DOHH2 (cell line): ENCODE results near the gene ROS1.

ENCODE experiments used
- H3F3A ChIP-seq: fragments of 200-600 bp; sonication (generic), shearing (Covaris generic); 2 replicates; pipeline ENCODE4 v1.6.0; 2016; ENCODE audit warnings: antibody characterized with exemption, mild to moderate bottlenecking; ENCODE audit not compliant: control insufficient read depth, insufficient read depth
- H3K27ac ChIP-seq: fragments of 200-600 bp; sonication (generic); 2 replicates; pipeline ENCODE4 v1.5.1; 2014; ENCODE audit warnings: low read depth, mild to moderate bottlenecking, low read length, moderate library complexity
- H3K27me3 ChIP-seq: fragments of 200-600 bp; sonication (generic); 2 replicates; pipeline ENCODE4 v1.6.1; 2014; ENCODE audit warnings: mild to moderate bottlenecking, low read length, mixed read lengths; ENCODE audit not compliant: control insufficient read depth
- H3K36me3 ChIP-seq: fragments of 200-600 bp; sonication (generic); 2 replicates; pipeline ENCODE4 v1.6.1; 2014; ENCODE audit warnings: mild to moderate bottlenecking, low read length, moderate library complexity, mixed read lengths; ENCODE audit not compliant: control insufficient read depth
- H3K4me1 ChIP-seq: fragments of 200-600 bp; sonication (generic); 2 replicates; pipeline ENCODE4 v1.6.1; 2014; ENCODE audit warnings: mild to moderate bottlenecking, low read length, mixed read lengths; ENCODE audit not compliant: control insufficient read depth
- H3K4me2 ChIP-seq: fragments of 200-600 bp; sonication (generic); 2 replicates; pipeline ENCODE4 v1.6.0; 2014; ENCODE audit warnings: mild to moderate bottlenecking, low read length, moderate library complexity
- H3K4me3 ChIP-seq: fragments of 200-600 bp; sonication (generic); 2 replicates; pipeline ENCODE4 v1.5.1; 2014; ENCODE audit warnings: mild to moderate bottlenecking, low read length, mixed read lengths
- H3K79me2 ChIP-seq: fragments of 200-600 bp; sonication (generic); 2 replicates; pipeline ENCODE4 v1.6.1; 2014; ENCODE audit warnings: mild to moderate bottlenecking, low read length, mixed read lengths; ENCODE audit not compliant: control insufficient read depth
- H3K9me2 ChIP-seq: fragments of 200-600 bp; sonication (generic); replicated peaks from 2 replicates; pipeline ENCODE4 v1.6.1; 2014; ENCODE audit warnings: mild to moderate bottlenecking, low read length, mixed read lengths; ENCODE audit not compliant: control insufficient read depth
- H3K9me3 ChIP-seq: fragments of 200-600 bp; sonication (generic); 2 replicates; pipeline ENCODE4 v1.6.1; 2014; ENCODE audit warnings: antibody characterized with exemption, low read length, mixed read lengths; ENCODE audit not compliant: control insufficient read depth, insufficient read depth
- H4K20me1 ChIP-seq: fragments of 200-600 bp; sonication (generic); 2 replicates; pipeline ENCODE4 v1.6.0; 2014; ENCODE audit warnings: low read depth, mild to moderate bottlenecking, antibody characterized with exemption, low read length, moderate library complexity; ENCODE audit not compliant: control insufficient read depth, insufficient read depth
- EZH2phosphoT487 ChIP-seq: fragments of 200-600 bp; sonication (generic); IDR thresholded peaks from 2 replicates; pipeline ENCODE4 v1.6.1; 2017; ENCODE audit warnings: borderline replicate concordance, mild to moderate bottlenecking, antibody characterized with exemption, low read length, moderate library complexity, mixed read lengths
- TF ChIP-seq, protein P1 (sequence below): fragments of 200-600 bp; sonication (generic); IDR thresholded peaks from one replicate; pipeline ENCODE4 v1.5.1; 2014; ENCODE audit warnings: antibody characterized with exemption, mild to moderate bottlenecking, low read depth, low read length; ENCODE audit not compliant: poor library complexity, severe bottlenecking

The ROS1 gene

GRCh38 chr6:117290173-117290846, 135.4 kb downstream of the ROS1 start:
- no peaks in the 10 kb centered on the region for H3K9me2 ChIP-seq
- no peaks in the 10 kb centered on the region for H3K9me3 ChIP-seq
- no peak overlapping the region for H3K4me2 ChIP-seq
- no peak overlapping the region for H3K4me3 ChIP-seq
- no peaks in the 10 kb centered on the region for H4K20me1 ChIP-seq
- no peak for TF ChIP-seq EZH2phosphoT487
- TF ChIP-seq, protein P1, sequence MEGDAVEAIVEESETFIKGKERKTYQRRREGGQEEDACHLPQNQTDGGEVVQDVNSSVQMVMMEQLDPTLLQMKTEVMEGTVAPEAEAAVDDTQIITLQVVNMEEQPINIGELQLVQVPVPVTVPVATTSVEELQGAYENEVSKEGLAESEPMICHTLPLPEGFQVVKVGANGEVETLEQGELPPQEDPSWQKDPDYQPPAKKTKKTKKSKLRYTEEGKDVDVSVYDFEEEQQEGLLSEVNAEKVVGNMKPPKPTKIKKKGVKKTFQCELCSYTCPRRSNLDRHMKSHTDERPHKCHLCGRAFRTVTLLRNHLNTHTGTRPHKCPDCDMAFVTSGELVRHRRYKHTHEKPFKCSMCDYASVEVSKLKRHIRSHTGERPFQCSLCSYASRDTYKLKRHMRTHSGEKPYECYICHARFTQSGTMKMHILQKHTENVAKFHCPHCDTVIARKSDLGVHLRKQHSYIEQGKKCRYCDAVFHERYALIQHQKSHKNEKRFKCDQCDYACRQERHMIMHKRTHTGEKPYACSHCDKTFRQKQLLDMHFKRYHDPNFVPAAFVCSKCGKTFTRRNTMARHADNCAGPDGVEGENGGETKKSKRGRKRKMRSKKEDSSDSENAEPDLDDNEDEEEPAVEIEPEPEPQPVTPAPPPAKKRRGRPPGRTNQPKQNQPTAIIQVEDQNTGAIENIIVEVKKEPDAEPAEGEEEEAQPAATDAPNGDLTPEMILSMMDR: no peak
- H3K27me3 ChIP-seq: no peaks in the 10 kb centered on the region
- no peak overlapping the region for H3K27ac ChIP-seq
- no peaks in the 10 kb centered on the region for H3K79me2 ChIP-seq
- H3K4me1 ChIP-seq: no peaks in the 10 kb centered on the region
- H3K36me3 ChIP-seq: no peaks in the 10 kb centered on the region
- H3F3A ChIP-seq: no peaks in the 10 kb centered on the region

DNA sequence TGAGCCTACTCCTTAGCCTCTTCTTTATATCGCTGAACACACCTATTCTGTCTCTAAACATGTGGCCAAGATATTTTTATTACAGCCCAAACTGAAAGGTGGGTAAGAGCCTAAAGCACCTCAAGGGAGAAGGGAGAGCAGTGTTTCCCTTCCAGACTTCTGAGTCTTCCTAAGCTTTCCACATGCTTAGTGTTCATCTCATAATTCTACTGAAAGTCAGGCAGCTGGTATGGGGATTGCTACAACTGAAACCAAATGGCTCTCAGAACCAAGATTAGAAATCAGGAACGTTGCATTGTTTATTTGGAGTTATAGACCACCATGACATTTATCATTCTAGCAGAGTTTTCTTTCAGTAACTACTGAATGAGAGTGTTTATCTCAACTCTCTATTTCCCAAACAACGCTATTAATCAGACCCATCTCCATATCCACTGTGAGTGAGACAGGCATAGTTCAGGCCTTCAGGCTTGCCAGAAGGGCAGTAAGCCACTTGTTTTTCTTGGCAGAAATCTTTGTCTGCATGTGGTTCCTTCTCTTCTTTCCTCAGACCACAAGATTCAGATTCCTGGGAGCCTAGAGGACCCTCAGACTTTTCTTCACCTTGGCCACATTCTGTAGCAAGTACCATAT, 137.5 kb downstream of the ROS1 start:
- Histone ChIP-seq H3K79me2 (no peaks in the 10 kb centered on the region), H3K36me3 (no peaks in the 10 kb centered on the region), H3K9me3 (no peaks in the 10 kb centered on the region), H3K4me2 (no peak overlapping the region), H3K4me3 (no peak overlapping the region), H3K27me3 (no peaks in the 10 kb centered on the region), H3K4me1 (no peaks in the 10 kb centered on the region), H3F3A (no peaks in the 10 kb centered on the region), H3K27ac (no peak overlapping the region), H3K9me2 (no peaks in the 10 kb centered on the region), H4K20me1 (no peaks in the 10 kb centered on the region)
- TF ChIP-seq, protein P1: no peak
- TF ChIP-seq EZH2phosphoT487: no peak

DNA sequence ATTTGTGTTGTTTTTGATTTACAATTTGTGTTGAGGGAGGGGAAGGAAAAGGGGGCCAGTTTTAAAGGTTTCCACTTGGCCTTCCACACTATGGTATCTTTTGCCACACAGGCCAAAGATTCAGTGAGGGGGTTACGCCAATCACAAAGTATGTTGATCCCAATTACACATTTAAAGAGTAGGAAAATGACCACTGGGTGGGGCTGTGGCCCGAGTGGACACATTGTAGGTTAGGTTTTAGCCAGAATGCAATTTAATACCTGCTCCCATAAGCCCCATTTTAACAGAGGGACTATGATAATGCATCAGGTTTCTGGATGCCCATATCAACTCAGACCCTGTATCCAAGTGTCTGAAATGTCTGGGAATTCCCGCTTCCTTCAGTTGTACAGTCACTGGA, 144.8 kb downstream of the ROS1 start:
- H3K27me3 ChIP-seq: no peaks in the 10 kb centered on the region
- H4K20me1 ChIP-seq: no peaks in the 10 kb centered on the region
- H3K4me2 ChIP-seq: no peak overlapping the region
- no peaks in the 10 kb centered on the region for H3K4me1 ChIP-seq
- no peak overlapping the region for H3K4me3 ChIP-seq
- no peaks in the 10 kb centered on the region for H3K9me2 ChIP-seq
- H3K27ac ChIP-seq: no peak overlapping the region
- H3K9me3 ChIP-seq: no peaks in the 10 kb centered on the region
- no peaks in the 10 kb centered on the region for H3K79me2 ChIP-seq
- no peaks in the 10 kb centered on the region for H3K36me3 ChIP-seq
- TF ChIP-seq, protein P1: no peak
- TF ChIP-seq EZH2phosphoT487: no peak
- no peaks in the 10 kb centered on the region for H3F3A ChIP-seq
